Central memory CD8-positive, alpha-beta T cell (primary cell): Measurements from ENCODE around the gene IL1RAPL1.

Experiments used
- ATAC-seq: fragments of 150-1000 bp; cut with Tn5 transposase; replicated peaks from 2 replicates; pipeline ENCODE4 v1.10.0; 2022; ENCODE audit warnings: mild to moderate bottlenecking, moderate FRiP score, moderate number of reproducible peaks; ENCODE audit not compliant: poor library complexity, severe bottlenecking; ENCODE audit errors: extremely low read depth
- DNase-seq, 2 donors: peaks; one replicate each; pipeline ENCODE4 v3.0.0; 2021; ENCODE audit warnings: low spot score in 2 of 2
- H3K27ac Mint-ChIP-seq: one replicate; pipeline ENCODE4 v1.8.0; 2022; ENCODE audit warnings: low read depth, mild to moderate bottlenecking, moderate library complexity, mixed read lengths
- H3K27me3 Mint-ChIP-seq: one replicate; pipeline ENCODE4 v1.8.0; 2022; ENCODE audit warnings: mixed read lengths
- H3K36me3 Mint-ChIP-seq: one replicate; pipeline ENCODE4 v1.8.0; 2022; ENCODE audit warnings: mild to moderate bottlenecking, moderate library complexity, mixed read lengths; ENCODE audit not compliant: insufficient read depth
- H3K4me1 Mint-ChIP-seq: one replicate; pipeline ENCODE4 v1.8.0; 2022; ENCODE audit warnings: mixed read lengths
- H3K4me3 Mint-ChIP-seq: one replicate; pipeline ENCODE4 v1.8.0; 2022; ENCODE audit warnings: mild to moderate bottlenecking, moderate library complexity, mixed read lengths
- H3K9me3 Mint-ChIP-seq: one replicate; pipeline ENCODE4 v1.8.0; 2022; ENCODE audit warnings: mixed read lengths

Gene IL1RAPL1

GRCh38 chrX:29215251-29215650 lies 628.0 kb downstream of the IL1RAPL1 start:
- Mint-ChIP-seq H3K27me3 (no peaks in the 10 kb centered on the region), H3K36me3 (no peaks in the 10 kb centered on the region), H3K4me3 (no peak overlapping the region)

GRCh38 chrX:29225670-29226069 lies 638.4 kb downstream of the IL1RAPL1 start:
- Mint-ChIP-seq H3K27ac (no peak overlapping the region), H3K36me3 (no peaks in the 10 kb centered on the region), H3K27me3 (no peaks in the 10 kb centered on the region), H3K4me1 (no peaks in the 10 kb centered on the region), H3K9me3 (no peaks in the 10 kb centered on the region), H3K4me3 (no peak overlapping the region)
- no peak for DNase-seq
- no peak for ATAC-seq

More at GRCh38 chrX:29215251-29215650, 628.0 kb downstream of the IL1RAPL1 start:
- DNase-seq (no peak), ATAC-seq (no peak)
- Mint-ChIP-seq H3K9me3 (peaks cover 11% of the 10 kb centered on the region), H3K4me1 (no peaks in the 10 kb centered on the region), H3K27ac (no peak overlapping the region)

GRCh38 chrX:29229802-29230201 lies 642.6 kb downstream of the IL1RAPL1 start:
- no peaks in the 10 kb centered on the region for H3K9me3 Mint-ChIP-seq
- no peaks in the 10 kb centered on the region for H3K36me3 Mint-ChIP-seq
- no peak overlapping the region for H3K27ac Mint-ChIP-seq
- no peaks in the 10 kb centered on the region for H3K27me3 Mint-ChIP-seq
- no peak for DNase-seq
- H3K4me1 Mint-ChIP-seq: no peaks in the 10 kb centered on the region
- no peak for ATAC-seq
- H3K4me3 Mint-ChIP-seq: no peak overlapping the region

GRCh38 chrX:29231800-29232199 lies 644.6 kb downstream of the IL1RAPL1 start:
- Mint-ChIP-seq H3K4me3 (no peak overlapping the region), H3K36me3 (no peaks in the 10 kb centered on the region), H3K4me1 (no peaks in the 10 kb centered on the region), H3K9me3 (no peaks in the 10 kb centered on the region), H3K27me3 (no peaks in the 10 kb centered on the region), H3K27ac (no peak overlapping the region)
- no peak for DNase-seq
- no peak for ATAC-seq

- H3K36me3 Mint-ChIP-seq: no peaks in the 10 kb centered on the region
Observed at GRCh38 chrX:29233592-29234183, 646.4 kb downstream of the IL1RAPL1 start.

GRCh38 chrX:29237972-29238371 lies 650.7 kb downstream of the IL1RAPL1 start:
- Mint-ChIP-seq H3K27ac (no peak overlapping the region), H3K4me3 (no peak overlapping the region), H3K36me3 (no peaks in the 10 kb centered on the region), H3K9me3 (no peaks in the 10 kb centered on the region), H3K4me1 (no peaks in the 10 kb centered on the region), H3K27me3 (no peaks in the 10 kb centered on the region)
- ATAC-seq: no peak
- DNase-seq: no peak

More at GRCh38 chrX:29233592-29234183, 646.4 kb downstream of the IL1RAPL1 start:
- no peak overlapping the region for H3K4me3 Mint-ChIP-seq
- ATAC-seq (no peak), DNase-seq (no peak)
- no peak overlapping the region for H3K27ac Mint-ChIP-seq
- no peaks in the 10 kb centered on the region for H3K9me3 Mint-ChIP-seq
- no peaks in the 10 kb centered on the region for H3K27me3 Mint-ChIP-seq
- H3K4me1 Mint-ChIP-seq: no peaks in the 10 kb centered on the region

GRCh38 chrX:29241809-29242208 lies 654.6 kb downstream of the IL1RAPL1 start:
- Mint-ChIP-seq H3K36me3 (no peaks in the 10 kb centered on the region), H3K4me3 (no peak overlapping the region), H3K27ac (no peak overlapping the region), H3K4me1 (no peaks in the 10 kb centered on the region), H3K9me3 (peaks cover 6% of the 10 kb centered on the region), H3K27me3 (no peaks in the 10 kb centered on the region)
- DNase-seq (no peak), ATAC-seq (no peak)

- Mint-ChIP-seq H3K4me1 (no peaks in the 10 kb centered on the region), H3K36me3 (no peaks in the 10 kb centered on the region), H3K27me3 (no peaks in the 10 kb centered on the region), H3K4me3 (no peak overlapping the region), H3K9me3 (peaks cover 6% of the 10 kb centered on the region), H3K27ac (no peak overlapping the region)
- DNase-seq (no peak), ATAC-seq (no peak)
Observed at GRCh38 chrX:29242856-29243255, 655.6 kb downstream of the IL1RAPL1 start.

- H3K4me3 Mint-ChIP-seq: no peak overlapping the region
- DNase-seq (no peak), ATAC-seq (no peak)
- H3K9me3 Mint-ChIP-seq: peaks cover 6% of the 10 kb centered on the region
- H3K27ac Mint-ChIP-seq: no peak overlapping the region
- H3K27me3 Mint-ChIP-seq: no peaks in the 10 kb centered on the region
- no peaks in the 10 kb centered on the region for H3K4me1 Mint-ChIP-seq
- H3K36me3 Mint-ChIP-seq: no peaks in the 10 kb centered on the region
Observed at GRCh38 chrX:29243942-29244341, 656.7 kb downstream of the IL1RAPL1 start.

- Mint-ChIP-seq H3K9me3 (peaks cover 11% of the 10 kb centered on the region), H3K27me3 (no peaks in the 10 kb centered on the region)
Observed at GRCh38 chrX:29254515-29254914, 667.3 kb downstream of the IL1RAPL1 start.

GRCh38 chrX:29257521-29257920 lies 670.3 kb downstream of the IL1RAPL1 start:
- Mint-ChIP-seq H3K4me3 (no peak overlapping the region), H3K27me3 (no peaks in the 10 kb centered on the region)
- DNase-seq: no peak

More at GRCh38 chrX:29254515-29254914, 667.3 kb downstream of the IL1RAPL1 start:
- H3K36me3 Mint-ChIP-seq: no peaks in the 10 kb centered on the region
- H3K4me1 Mint-ChIP-seq: no peaks in the 10 kb centered on the region
- H3K27ac Mint-ChIP-seq: no peak overlapping the region
- ATAC-seq (no peak), DNase-seq (no peak)
- H3K4me3 Mint-ChIP-seq: no peak overlapping the region

GRCh38 chrX:29269390-29269789 lies 682.1 kb downstream of the IL1RAPL1 start:
- H3K4me1 Mint-ChIP-seq: no peaks in the 10 kb centered on the region
- no peak overlapping the region for H3K4me3 Mint-ChIP-seq
- no peak for DNase-seq
- H3K27ac Mint-ChIP-seq: no peak overlapping the region
- H3K36me3 Mint-ChIP-seq: no peaks in the 10 kb centered on the region
- peaks cover 6% of the 10 kb centered on the region for H3K9me3 Mint-ChIP-seq
- no peak for ATAC-seq
- no peaks in the 10 kb centered on the region for H3K27me3 Mint-ChIP-seq

More at GRCh38 chrX:29257521-29257920, 670.3 kb downstream of the IL1RAPL1 start:
- Mint-ChIP-seq H3K27ac (no peak overlapping the region), H3K9me3 (peaks cover 6% of the 10 kb centered on the region), H3K4me1 (no peaks in the 10 kb centered on the region), H3K36me3 (no peaks in the 10 kb centered on the region)
- ATAC-seq: no peak

- Mint-ChIP-seq H3K9me3 (peaks cover 5% of the 10 kb centered on the region), H3K4me1 (no peaks in the 10 kb centered on the region), H3K4me3 (no peak overlapping the region), H3K36me3 (no peaks in the 10 kb centered on the region), H3K27me3 (no peaks in the 10 kb centered on the region), H3K27ac (no peak overlapping the region)
- no peak for DNase-seq
- ATAC-seq: no peak
Observed at GRCh38 chrX:29274517-29274916, 687.3 kb downstream of the IL1RAPL1 start.
